Spleen (tissue), 7 donors: ENCODE results near the gene CENPM.

ENCODE experiments used
- POLR2A ChIP-seq, 3 donors: fragments of 450-650 bp; IDR thresholded peaks; one replicate each; pipeline ENCODE4 v1.5.1; 2017; ENCODE audit warnings: antibody characterized with exemption in 3 of 3, mild to moderate bottlenecking in 1 of 3
- POLR2AphosphoS5 ChIP-seq, 3 donors: sonication (generic); formaldehyde crosslinking; IDR thresholded peaks; one replicate each; pipeline ENCODE4 v1.5.1; 2017; ENCODE audit warnings: antibody characterized with exemption in 3 of 3
- TF ChIP-seq, protein P1 (sequence below), 11 experiments: fragments of 200-600 bp in 7 of 11; fragments of 450-650 bp in 4 of 11; sonication (generic) in 4 of 11; IDR thresholded peaks in 8 of 11; conservative IDR thresholded peaks in 3 of 11; 1 replicate in 7 of 11; 2 replicates in 4 of 11; pipeline versions ENCODE4 v1.4.0 to v1.8.0; 2016 to 2021; ENCODE audit warnings: antibody characterized with exemption in 11 of 11, inconsistent platforms in 4 of 11, mild to moderate bottlenecking in 1 of 11
- donor health status: DM: no; HTN: no; CAD: no; lungs with moderate emphysema.
- donor health status: DM: no; HTN: no; CAD: no.
- donor health status: DM: no; HTN: no; CAD: no.

GRCh38 chr22:41915035-41915785, 31.7 kb downstream of the CENPM start, which contains the start of gene SHISA8:
- TF ChIP-seq, protein P1, sequence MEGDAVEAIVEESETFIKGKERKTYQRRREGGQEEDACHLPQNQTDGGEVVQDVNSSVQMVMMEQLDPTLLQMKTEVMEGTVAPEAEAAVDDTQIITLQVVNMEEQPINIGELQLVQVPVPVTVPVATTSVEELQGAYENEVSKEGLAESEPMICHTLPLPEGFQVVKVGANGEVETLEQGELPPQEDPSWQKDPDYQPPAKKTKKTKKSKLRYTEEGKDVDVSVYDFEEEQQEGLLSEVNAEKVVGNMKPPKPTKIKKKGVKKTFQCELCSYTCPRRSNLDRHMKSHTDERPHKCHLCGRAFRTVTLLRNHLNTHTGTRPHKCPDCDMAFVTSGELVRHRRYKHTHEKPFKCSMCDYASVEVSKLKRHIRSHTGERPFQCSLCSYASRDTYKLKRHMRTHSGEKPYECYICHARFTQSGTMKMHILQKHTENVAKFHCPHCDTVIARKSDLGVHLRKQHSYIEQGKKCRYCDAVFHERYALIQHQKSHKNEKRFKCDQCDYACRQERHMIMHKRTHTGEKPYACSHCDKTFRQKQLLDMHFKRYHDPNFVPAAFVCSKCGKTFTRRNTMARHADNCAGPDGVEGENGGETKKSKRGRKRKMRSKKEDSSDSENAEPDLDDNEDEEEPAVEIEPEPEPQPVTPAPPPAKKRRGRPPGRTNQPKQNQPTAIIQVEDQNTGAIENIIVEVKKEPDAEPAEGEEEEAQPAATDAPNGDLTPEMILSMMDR (IDR thresholded peaks at IDR 0.05 in 8 of 11, conservative IDR thresholded peaks at IDR 0.05 in 3 of 11) = no peak
- no peak for TF ChIP-seq POLR2A (IDR thresholded peaks at IDR 0.05)
- TF ChIP-seq POLR2AphosphoS5 (IDR thresholded peaks at IDR 0.05) = peak; percentile 23 to 50 (median 49)
